Jurkat, Clone E6-1 (cell line): ENCODE data around the gene HS2ST1.

ENCODE experiments used
- DNase-seq: peaks from one replicate; pipeline ENCODE4 v3.0.0-alpha.2; 2011; ENCODE audit warnings: low read depth, low spot score
- H3K4me3 ChIP-seq: 2 replicates; pipeline ENCODE4 v1.5.1; 2011; ENCODE audit warnings: mild to moderate bottlenecking, low read length, control low read depth, moderate library complexity

The HS2ST1 gene

GRCh38 chr1:87089070-87089736, 174.8 kb downstream of the HS2ST1 start:
- no peak overlapping the region for H3K4me3 ChIP-seq
- DNase-seq: no peak

- H3K4me3 ChIP-seq: no peak overlapping the region
- DNase-seq: no peak
Measured at GRCh38 chr1:87089823-87090222, 175.4 kb downstream of the HS2ST1 start.

GRCh38 chr1:87091425-87091824, 177.0 kb downstream of the HS2ST1 start:
- H3K4me3 ChIP-seq: no peak overlapping the region
- no peak for DNase-seq

GRCh38 chr1:87092846-87093245, 178.4 kb downstream of the HS2ST1 start:
- DNase-seq: no peak
- no peak overlapping the region for H3K4me3 ChIP-seq

GRCh38 chr1:87093286-87093685, 178.9 kb downstream of the HS2ST1 start:
- H3K4me3 ChIP-seq: no peak overlapping the region
- DNase-seq: no peak

- DNase-seq: no peak
- H3K4me3 ChIP-seq: no peak overlapping the region
Measured at GRCh38 chr1:87094238-87094637, 179.8 kb downstream of the HS2ST1 start.

GRCh38 chr1:87100271-87100670, 185.8 kb downstream of the HS2ST1 start:
- no peak for DNase-seq
- no peak overlapping the region for H3K4me3 ChIP-seq

- H3K4me3 ChIP-seq: no peak overlapping the region
- no peak for DNase-seq
Measured at GRCh38 chr1:87103074-87103473, 188.6 kb downstream of the HS2ST1 start.

GRCh38 chr1:87104140-87104539, 189.7 kb downstream of the HS2ST1 start:
- DNase-seq: no peak
- no peak overlapping the region for H3K4me3 ChIP-seq

GRCh38 chr1:87104945-87105344, 190.5 kb downstream of the HS2ST1 start:
- no peak for DNase-seq
- H3K4me3 ChIP-seq: no peak overlapping the region

- H3K4me3 ChIP-seq: no peak overlapping the region
- DNase-seq: no peak
Measured at GRCh38 chr1:87106144-87106543, 191.7 kb downstream of the HS2ST1 start.

- no peak overlapping the region for H3K4me3 ChIP-seq
- no peak for DNase-seq
Measured at GRCh38 chr1:87106867-87107266, 192.4 kb downstream of the HS2ST1 start.

- H3K4me3 ChIP-seq: no peak overlapping the region
- no peak for DNase-seq
Measured at GRCh38 chr1:87108228-87108627, 193.8 kb downstream of the HS2ST1 start.

- H3K4me3 ChIP-seq: no peak overlapping the region
- no peak for DNase-seq
Measured at GRCh38 chr1:87108814-87109411, 194.5 kb downstream of the HS2ST1 start.

GRCh38 chr1:87111659-87112371, 197.4 kb downstream of the HS2ST1 start:
- DNase-seq: no peak
- no peak overlapping the region for H3K4me3 ChIP-seq

- no peak overlapping the region for H3K4me3 ChIP-seq
- no peak for DNase-seq
Measured at GRCh38 chr1:87113313-87113712, 198.9 kb downstream of the HS2ST1 start.

GRCh38 chr1:87115317-87115890, 201.0 kb downstream of the HS2ST1 start:
- no peak for DNase-seq
- H3K4me3 ChIP-seq: no peak overlapping the region

GRCh38 chr1:87115891-87116290, 201.5 kb downstream of the HS2ST1 start:
- no peak overlapping the region for H3K4me3 ChIP-seq
- DNase-seq: no peak

- no peak for DNase-seq
- no peak overlapping the region for H3K4me3 ChIP-seq
Measured at GRCh38 chr1:87117761-87118368, 203.4 kb downstream of the HS2ST1 start.
